Astrocyte of the spinal cord (primary cell): Measurements from ENCODE around the gene HEPACAM.

ENCODE experiments used
- DNase-seq: peaks from one replicate; pipeline ENCODE4 v3.0.0; 2011; ENCODE audit warnings: low read depth, low spot score
- H3K4me3 ChIP-seq: 2 replicates; pipeline ENCODE4 v1.5.1; 2011; ENCODE audit warnings: low read depth, mild to moderate bottlenecking, low read length, moderate library complexity
- in situ Hi-C: cut with HindIII; loops from 2 replicates; pipeline ENCODE4 v1.10.0; 2017; ENCODE audit warnings: low sequenced_read_pairs
- TF ChIP-seq, protein P1 (sequence below): IDR thresholded peaks from 2 replicates; pipeline ENCODE4 v1.5.1; 2012; ENCODE audit warnings: low read depth, mild to moderate bottlenecking, low read length, inconsistent platforms

HEPACAM gene

DNA sequence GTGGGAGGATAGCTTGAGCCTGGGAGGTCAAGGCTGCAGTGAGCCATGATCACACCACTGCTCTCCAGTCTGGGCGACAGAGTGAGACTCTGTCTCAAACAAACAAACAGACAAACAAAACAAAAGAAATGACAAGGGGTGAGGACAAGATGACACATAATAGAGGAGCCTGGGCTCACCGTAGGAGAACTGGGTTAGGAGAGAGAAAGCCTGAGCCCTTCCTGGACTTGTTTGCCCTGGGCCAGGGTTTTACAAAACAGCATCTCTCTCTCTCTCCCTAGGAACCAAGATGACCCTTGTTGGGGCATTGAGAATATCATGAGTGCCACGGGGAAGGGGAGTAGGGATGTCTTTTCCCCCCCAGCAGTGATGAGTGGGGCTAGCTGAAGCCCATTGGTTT, 54.9 kb downstream of the HEPACAM start:
- in situ Hi-C loops = no loop called here
- no peak overlapping the region for H3K4me3 ChIP-seq
- TF ChIP-seq, protein P1, sequence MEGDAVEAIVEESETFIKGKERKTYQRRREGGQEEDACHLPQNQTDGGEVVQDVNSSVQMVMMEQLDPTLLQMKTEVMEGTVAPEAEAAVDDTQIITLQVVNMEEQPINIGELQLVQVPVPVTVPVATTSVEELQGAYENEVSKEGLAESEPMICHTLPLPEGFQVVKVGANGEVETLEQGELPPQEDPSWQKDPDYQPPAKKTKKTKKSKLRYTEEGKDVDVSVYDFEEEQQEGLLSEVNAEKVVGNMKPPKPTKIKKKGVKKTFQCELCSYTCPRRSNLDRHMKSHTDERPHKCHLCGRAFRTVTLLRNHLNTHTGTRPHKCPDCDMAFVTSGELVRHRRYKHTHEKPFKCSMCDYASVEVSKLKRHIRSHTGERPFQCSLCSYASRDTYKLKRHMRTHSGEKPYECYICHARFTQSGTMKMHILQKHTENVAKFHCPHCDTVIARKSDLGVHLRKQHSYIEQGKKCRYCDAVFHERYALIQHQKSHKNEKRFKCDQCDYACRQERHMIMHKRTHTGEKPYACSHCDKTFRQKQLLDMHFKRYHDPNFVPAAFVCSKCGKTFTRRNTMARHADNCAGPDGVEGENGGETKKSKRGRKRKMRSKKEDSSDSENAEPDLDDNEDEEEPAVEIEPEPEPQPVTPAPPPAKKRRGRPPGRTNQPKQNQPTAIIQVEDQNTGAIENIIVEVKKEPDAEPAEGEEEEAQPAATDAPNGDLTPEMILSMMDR = no peak
- no peak for DNase-seq

DNA sequence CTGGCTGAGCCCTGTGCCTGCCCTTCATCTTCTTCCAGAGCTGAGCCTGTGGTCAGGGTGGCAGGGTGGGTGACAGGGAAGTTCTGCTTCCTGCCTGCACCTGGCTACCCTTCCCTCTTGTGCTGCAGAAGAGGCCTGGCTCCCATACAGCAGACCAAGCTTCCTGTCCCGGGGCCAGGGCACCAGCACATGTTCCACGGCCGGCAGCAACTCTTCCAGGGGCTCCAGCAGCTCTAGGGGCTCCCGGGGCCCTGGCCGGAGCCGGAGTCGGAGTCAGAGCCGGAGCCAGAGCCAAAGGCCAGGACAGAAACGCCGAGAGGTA, 55.6 kb downstream of the HEPACAM start:
- no peak for DNase-seq
- no peak overlapping the region for H3K4me3 ChIP-seq
- TF ChIP-seq, protein P1 = no peak
- in situ Hi-C loops = no loop called here

DNA sequence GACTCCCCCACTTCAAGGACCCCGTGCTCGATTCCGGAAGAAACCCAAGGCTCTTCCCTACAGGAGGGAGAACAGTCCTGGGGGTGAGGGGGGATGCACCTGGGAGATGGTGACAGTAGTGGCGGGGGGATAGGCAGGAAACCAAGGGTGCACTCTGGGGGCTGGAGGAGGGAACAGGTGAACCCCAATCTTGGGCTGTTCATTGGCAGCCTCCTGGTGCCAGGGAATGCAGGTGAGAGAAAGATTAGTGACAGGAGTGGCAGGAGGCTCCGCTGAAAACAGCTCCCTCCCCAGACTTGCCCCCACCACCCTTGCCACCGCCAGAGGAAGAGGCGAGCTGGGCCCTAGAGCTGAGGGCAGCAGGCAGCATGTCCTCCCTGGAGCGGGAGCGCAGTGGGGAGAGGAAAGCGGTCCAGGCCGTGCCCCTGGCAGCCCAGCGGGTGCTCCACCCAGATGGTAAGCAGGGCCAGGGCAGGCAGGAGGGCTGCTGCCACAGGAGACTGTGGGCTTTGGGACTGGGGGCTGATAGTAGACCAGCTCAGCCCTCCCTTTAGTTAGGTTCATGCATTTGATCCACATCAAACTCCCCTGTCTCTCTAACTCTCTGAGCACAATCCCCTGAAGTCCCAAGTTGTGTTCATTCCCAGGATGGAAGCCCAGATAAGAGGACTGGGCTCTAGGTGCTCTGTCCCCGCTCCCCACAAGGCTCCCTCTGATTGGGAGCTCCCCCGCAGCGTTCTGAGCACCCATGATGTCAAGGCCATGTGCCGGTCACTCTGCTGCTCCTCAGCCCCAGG, 56.2 kb downstream of the HEPACAM start:
- H3K4me3 ChIP-seq = no peak overlapping the region
- in situ Hi-C loops = no loop called here
- TF ChIP-seq, protein P1 = no peak
- no peak for DNase-seq

- TF ChIP-seq, protein P1 = no peak
- H3K4me3 ChIP-seq = no peak overlapping the region
- no peak for DNase-seq
- in situ Hi-C loops = no loop called here
Measured at GRCh38 chr11:124878759-124879492, 56.9 kb downstream of the HEPACAM start.

DNA sequence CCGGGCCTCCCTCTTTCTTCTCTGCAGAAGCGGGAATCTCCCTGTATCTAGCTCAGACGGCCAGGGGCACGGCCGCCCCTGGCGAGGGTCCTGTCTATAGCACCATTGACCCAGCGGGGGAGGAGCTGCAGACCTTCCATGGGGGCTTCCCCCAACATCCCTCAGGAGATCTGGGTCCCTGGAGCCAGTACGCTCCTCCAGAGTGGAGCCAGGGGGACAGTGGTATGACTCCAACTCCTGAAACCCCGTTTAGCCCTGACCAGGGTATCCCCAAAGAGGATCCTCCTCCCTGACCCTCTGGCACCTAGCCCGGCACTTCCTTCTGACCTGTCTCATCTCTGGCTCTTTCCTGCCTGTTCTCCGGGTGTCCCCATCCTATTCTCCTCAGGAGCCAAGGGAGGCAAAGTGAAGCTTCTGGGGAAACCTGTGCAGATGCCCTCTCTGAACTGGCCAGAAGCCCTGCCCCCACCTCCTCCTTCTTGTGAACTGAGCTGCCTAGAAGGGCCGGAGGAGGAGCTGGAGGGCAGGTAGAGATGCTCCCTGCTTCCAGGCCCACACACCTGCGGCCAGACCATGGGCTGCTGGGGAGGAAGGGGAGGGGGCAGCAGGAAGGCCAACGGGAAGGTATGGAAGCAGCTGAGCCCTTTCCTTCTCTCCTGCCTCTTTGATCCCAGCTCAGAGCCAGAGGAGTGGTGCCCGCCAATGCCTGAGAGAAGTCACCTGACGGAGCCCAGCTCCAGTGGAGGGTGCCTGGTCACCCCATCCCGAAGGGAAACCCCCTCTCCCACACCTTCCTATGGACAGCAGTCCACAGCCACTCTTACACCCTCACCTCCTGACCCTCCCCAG, 57.7 kb downstream of the HEPACAM start:
- no peak for DNase-seq
- H3K4me3 ChIP-seq = no peak overlapping the region
- in situ Hi-C loops = no loop called here
- TF ChIP-seq, protein P1 = no peak

- peak overlapping the region; percentile 54 for H3K4me3 ChIP-seq
- TF ChIP-seq, protein P1 = no peak
- in situ Hi-C loops = no loop called here
- no peak for DNase-seq
Measured at GRCh38 chr11:124877631-124877909, 58.3 kb downstream of the HEPACAM start.
